ENCODE results near the gene MBTPS1.

Gene MBTPS1

GRCh38 chr16:84098939-84099338 lies 17.8 kb downstream of the MBTPS1 start (continued):
- TF ChIP-seq REST (tag by site-specific recombination; IDR thresholded peaks at IDR 0.05) = no peak

GRCh38 chr16:84096447-84097005 lies 20.2 kb downstream of the MBTPS1 start:
- Histone ChIP-seq H3K4me1 (ENCODE audit: control insufficient read depth, insufficient read depth, low read length) (peaks cover 3% of the 10 kb centered on the region; the same call in 1 of the 2 replicates), H3K9me3 (ENCODE audit: control insufficient read depth, insufficient read depth, low read depth, low read length) (no peaks in the 10 kb centered on the region), H3K4me3 (ENCODE audit: low read depth, low read length) (no peak overlapping the region), H3K27ac (ENCODE audit: extremely low read depth, low read depth, low read length) (no peak overlapping the region), H3K36me3 (ENCODE audit: control insufficient read depth in 2 of 2, insufficient read depth in 1 of 2, low read length in 2 of 2) (peaks cover 3 to 78% of the 10 kb centered on the region in 2 experiments)
- CTCF ChIA-PET = interaction anchor here (1.1 to 2.6 kb wide), 2 partner anchors 11 to 31 kb away, joined by 4 to 19 read pairs; no protein-coding TSS in a partner anchor
- no peak for TF ChIP-seq ZNF518A (tag by site-specific recombination; conservative IDR thresholded peaks at IDR 0.05; ENCODE audit: low read depth)
- no peak for TF ChIP-seq ZSCAN4 (tag by site-specific recombination; IDR thresholded peaks at IDR 0.05)
- TF ChIP-seq ZNF311 (tag by site-specific recombination; IDR thresholded peaks at IDR 0.05; ENCODE audit: borderline replicate concordance) = no peak
- TF ChIP-seq ZNF112 (tag by site-specific recombination; IDR thresholded peaks at IDR 0.05) = no peak
- TF ChIP-seq ZNF174 (tag by site-specific recombination; IDR thresholded peaks at IDR 0.05) = no peak
- TF ChIP-seq SALL2 (tag by site-specific recombination; IDR thresholded peaks at IDR 0.05; ENCODE audit: borderline replicate concordance) = no peak
- TF ChIP-seq ZNF626 (tag by site-specific recombination; IDR thresholded peaks at IDR 0.05) = no peak
- TF ChIP-seq ZNF529 (tag by site-specific recombination; IDR thresholded peaks at IDR 0.05; ENCODE audit: insufficient replicate concordance) = no peak
- TF ChIP-seq ZNF341 (tag by site-specific recombination; IDR thresholded peaks at IDR 0.05; ENCODE audit: low read depth) = no peak
- TF ChIP-seq FEZF1 (tag by site-specific recombination; IDR thresholded peaks at IDR 0.05) = no peak
- no peak for TF ChIP-seq ZNF133 (tag by site-specific recombination; IDR thresholded peaks at IDR 0.05)
- no peak for TF ChIP-seq ZNF654 (tag by site-specific recombination; IDR thresholded peaks at IDR 0.05; ENCODE audit: low read depth)
- TF ChIP-seq ZNF211 (tag by site-specific recombination; IDR thresholded peaks at IDR 0.05; ENCODE audit: low read depth) = no peak
- no peak for TF ChIP-seq ZNF132 (tag by site-specific recombination; IDR thresholded peaks at IDR 0.05; ENCODE audit: borderline replicate concordance)
- POLR2A ChIA-PET = no interaction called here

All from HEK293 (cell line).